ENCODE measurements around the gene FLT3LG. TPM values are rescaled to one million over a fixed set of nuclear protein-coding genes. Genes with fewer than 3 reads are reported as not detected.
A peak's percentile ranks its signal among the peaks of the same experiment; 100 is the strongest.

Gene FLT3LG
- total and polyA plus RNA-seq, 12 donors = 1.6 to 14.8 (median 3.7) TPM

DNA sequence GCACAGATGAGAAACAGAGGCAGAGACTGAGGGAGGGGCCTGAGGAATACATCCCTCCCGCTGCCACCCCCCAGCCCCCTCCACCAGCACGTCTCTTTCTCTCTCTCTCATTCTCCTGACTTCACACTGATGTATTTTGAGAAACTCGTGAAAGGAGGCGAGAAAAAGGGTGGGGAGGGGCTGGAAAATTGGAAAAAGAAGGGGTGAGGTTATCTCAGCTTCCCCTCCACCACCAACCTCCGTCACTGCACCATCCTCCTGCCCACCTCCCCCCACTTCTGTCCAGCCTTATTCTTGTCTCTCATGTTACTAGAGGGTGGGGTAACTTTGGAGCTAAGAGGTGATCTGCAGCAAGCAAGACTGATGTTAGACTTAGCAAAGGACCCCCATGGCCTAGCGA is 34.2 kb upstream of the FLT3LG start:
- intact Hi-C loops (cut with DNase I) = loop anchor here in 5 of 10 donors (5.0 to 10.0 kb wide), 4 partner anchors 38 to 215 kb away; no protein-coding TSS in a partner anchor
- peaks cover 0 to 24% (median 6%) of the 10 kb centered on the region in 9 donors for H3K4me1 ChIP-seq
- ATAC-seq = no peak
- no peaks in the 10 kb centered on the region for H3K9me3 ChIP-seq
- WGBS, 2 donors = 41 to 59% methylated on average over 6 of the region's 6 CpGs
- H3K36me3 ChIP-seq = no peaks in the 10 kb centered on the region
- no peak for DNase-seq
- TF ChIP-seq CTCF (IDR thresholded peaks at IDR 0.05) = no peak
- H3K4me3 ChIP-seq = no peak overlapping the region
- peaks cover 8 to 75% (median 70%) of the 10 kb centered on the region in 7 donors for H3K27me3 ChIP-seq
- H3K27ac ChIP-seq = no peak overlapping the region

- H3K36me3 ChIP-seq = no peaks in the 10 kb centered on the region
- H3K9me3 ChIP-seq = no peaks in the 10 kb centered on the region
- peaks cover 8 to 67% (median 62%) of the 10 kb centered on the region in 7 donors for H3K27me3 ChIP-seq
- peak overlapping the region in 9 of 10 donors; percentile 22 to 93 (median 47) for H3K4me3 ChIP-seq
- no peak overlapping the region for H3K27ac ChIP-seq
- peaks cover 0 to 24% (median 6%) of the 10 kb centered on the region in 9 donors for H3K4me1 ChIP-seq
- intact Hi-C loops (cut with DNase I) = loop anchor here in 4 of 10 donors (5.0 to 10.0 kb wide), 3 partner anchors 48 to 216 kb away; no protein-coding TSS in a partner anchor
- 25 to 27% methylated on average over 19 of the region's 19 CpGs for WGBS, 2 donors
- DNase-seq = no peak
- no peak for ATAC-seq
- no peak for TF ChIP-seq CTCF (IDR thresholded peaks at IDR 0.05)
Measured at GRCh38 chr19:49440439-49441209, 33.4 kb upstream of the FLT3LG start.

GRCh38 chr19:49441210-49441959 is 32.6 kb upstream of the FLT3LG start, which contains the start of gene SLC17A7:
TSS of gene SLC17A7 (minus strand) at chr19:49441527. CDS start at chr19:49441379, 148 bp downstream.
- peaks cover 8 to 60% (median 55%) of the 10 kb centered on the region in 7 donors for H3K27me3 ChIP-seq
- intact Hi-C loops (cut with DNase I) = loop anchor here in 4 of 10 donors (5.0 to 10.0 kb wide), 3 partner anchors 49 to 217 kb away; no protein-coding TSS in a partner anchor
- WGBS, 2 donors = 2 to 7% methylated on average over 26 to 56 of the region's 56 CpGs
- no peaks in the 10 kb centered on the region for H3K9me3 ChIP-seq
- peak within 1 kb of the TSS in 9 of 10 donors; percentile 15 to 92 (median 41) for H3K27ac ChIP-seq
- peaks cover 0 to 5% (median 0%) of the 10 kb centered on the region in 9 donors for H3K36me3 ChIP-seq
- H3K4me1 ChIP-seq = peaks cover 0 to 22% (median 6%) of the 10 kb centered on the region in 9 donors
- ATAC-seq (peak in 5 of 8 donors; percentile 1 to 16 (median 3)), DNase-seq (peak; percentile 50 to 61)
- TF ChIP-seq CTCF (IDR thresholded peaks at IDR 0.05) = no peak
- peak within 1 kb of the TSS in 9 of 10 donors; percentile 60 to 93 (median 71) for H3K4me3 ChIP-seq

- Histone ChIP-seq H3K4me3 (peak overlapping the region in 9 of 10 donors; percentile 60 to 93 (median 71)), H3K27ac (peak overlapping the region in 8 of 10 donors; percentile 15 to 92 (median 46)), H3K4me1 (peaks cover 0 to 21% (median 6%) of the 10 kb centered on the region in 9 donors)
Measured at GRCh38 chr19:49441960-49442350, 32.1 kb upstream of the FLT3LG start.

More at GRCh38 chr19:49441960-49442350, 32.1 kb upstream of the FLT3LG start:
- whole genome bisulfite sequencing, 2 donors = 18 to 21% methylated on average over 14 of the region's 14 CpGs
- TF ChIP-seq CTCF (IDR thresholded peaks at IDR 0.05) = no peak
- intact Hi-C loops (cut with DNase I) = loop anchor here in 8 of 10 donors (2.0 to 10.0 kb wide), 6 partner anchors 49 to 217 kb away; partner anchors contain the start of genes DKKL1 (in 1 of the 8) and TEAD2 (in 1 of the 8)
- peaks cover 0 to 11% (median 0%) of the 10 kb centered on the region in 9 donors for H3K36me3 ChIP-seq
- peaks cover 8 to 54% (median 49%) of the 10 kb centered on the region in 7 donors for H3K27me3 ChIP-seq
- no peak for DNase-seq
- ATAC-seq = no peak
- no peaks in the 10 kb centered on the region for H3K9me3 ChIP-seq
